NCI-H748 (cell line): ENCODE measurements around the gene ANKRD34A.

Experiments used
- DNase-seq: peaks from one replicate; lab custom pipeline; 2025; ENCODE audit not compliant: unreplicated experiment; lab: John Stamatoyannopoulos, UW

Gene ANKRD34A

DNA sequence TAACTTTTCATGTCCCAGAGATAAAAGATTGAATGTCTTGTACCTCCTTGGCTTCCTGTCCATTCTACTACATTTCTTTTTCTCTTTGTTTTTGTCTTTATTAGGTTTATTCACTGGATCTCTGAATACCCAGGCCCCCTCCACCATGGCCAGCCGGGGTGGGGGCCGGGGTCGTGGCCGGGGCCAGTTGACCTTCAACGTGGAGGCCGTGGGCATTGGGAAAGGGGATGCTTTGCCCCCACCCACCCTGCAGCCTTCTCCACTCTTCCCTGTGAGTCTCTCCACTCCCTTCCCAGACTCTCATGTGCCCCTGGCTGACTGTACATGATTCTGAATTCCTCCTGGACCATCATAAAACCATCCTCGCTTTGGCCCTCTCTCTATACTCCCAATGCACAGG is 10.3 kb upstream of the ANKRD34A start:
- DNase-seq, result no peak

- DNase-seq, result no peak
These were observed 8.2 kb upstream of the ANKRD34A start for GRCh38 chr1:145972580-145972979.

GRCh38 chr1:145967288-145967687 is 2.9 kb upstream of the ANKRD34A start:
- no peak for DNase-seq

DNA sequence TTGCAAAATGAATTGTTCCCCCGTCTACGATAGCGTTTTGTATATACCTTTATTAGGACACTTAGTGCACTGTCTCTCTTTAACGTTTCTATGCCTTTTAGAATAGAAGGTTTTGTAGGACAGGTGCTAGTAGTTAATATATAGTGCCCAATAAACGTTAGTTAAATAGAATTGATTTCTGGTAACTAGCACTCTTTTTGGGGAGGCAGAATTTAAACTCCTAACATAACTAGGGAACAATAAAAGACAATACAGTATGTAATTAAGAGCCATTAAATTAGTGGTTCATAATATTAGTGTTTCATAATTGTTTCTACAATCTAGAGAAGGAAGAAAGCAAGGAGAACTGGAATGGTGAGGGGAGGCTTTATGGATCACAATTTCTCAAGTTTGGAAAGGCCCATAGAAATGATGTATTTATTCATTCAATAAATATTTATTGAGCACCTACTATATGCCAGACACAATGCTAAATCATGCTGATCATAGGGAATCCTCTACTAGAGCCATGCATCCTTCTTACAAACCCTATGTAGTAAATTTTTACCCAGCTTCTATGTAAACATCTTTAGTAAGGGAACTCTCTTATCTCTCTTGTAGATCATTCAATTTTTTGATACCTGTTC is 857 bp upstream of the ANKRD34A start:
- DNase-seq, result no peak

- peak; percentile 70 for DNase-seq
These were observed 933 bp downstream of the ANKRD34A start for GRCh38 chr1:145963265-145964019.

DNA sequence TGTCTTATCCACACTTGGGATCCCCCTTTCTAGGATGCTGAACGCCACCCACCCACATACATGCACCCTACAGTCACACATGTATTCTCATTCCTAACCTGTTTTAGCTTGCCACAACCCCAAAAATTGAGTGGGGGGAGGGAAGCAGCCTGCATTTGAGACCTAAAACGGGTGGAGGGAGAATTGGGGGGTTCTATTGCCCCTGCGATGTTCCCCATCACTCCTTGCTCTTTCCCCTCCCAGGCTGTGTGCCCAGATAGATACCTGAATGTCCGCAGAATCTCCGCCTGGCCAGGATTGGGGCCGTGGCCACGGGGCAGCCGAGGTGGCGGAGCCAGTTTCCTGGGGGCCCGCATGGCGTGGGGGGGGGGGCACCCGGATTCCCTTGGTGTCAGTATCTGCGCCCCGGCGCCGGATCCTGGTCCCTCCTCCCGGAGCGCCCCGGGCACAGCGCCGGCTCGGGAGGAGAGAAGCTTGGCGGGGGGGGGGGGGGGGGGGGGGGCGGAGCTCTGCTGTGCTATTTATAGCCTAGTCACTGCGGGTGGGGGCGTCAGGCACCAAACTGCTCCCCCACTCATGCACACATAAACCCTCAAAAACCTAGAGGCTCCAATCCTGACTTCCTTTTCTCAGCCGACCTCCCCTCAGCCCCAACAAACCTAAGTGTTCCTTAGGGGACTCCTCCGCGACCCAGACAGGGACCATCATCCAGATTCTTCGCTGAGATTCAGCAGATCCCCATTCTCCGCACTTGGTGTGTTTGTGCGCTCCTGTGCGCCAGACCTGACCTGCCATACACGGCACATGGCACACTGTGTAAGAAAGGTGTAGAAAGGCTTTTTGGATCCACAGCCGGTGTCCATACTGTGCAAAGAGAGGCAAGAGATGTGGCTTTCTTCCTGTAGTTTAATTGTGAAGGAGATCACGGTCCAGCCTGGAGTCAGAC is 1.9 kb downstream of the ANKRD34A start:
- DNase-seq, result peak; percentile 47

GRCh38 chr1:145961425-145962156 is 2.8 kb downstream of the ANKRD34A start:
- DNase-seq, result peak; percentile 53

DNA sequence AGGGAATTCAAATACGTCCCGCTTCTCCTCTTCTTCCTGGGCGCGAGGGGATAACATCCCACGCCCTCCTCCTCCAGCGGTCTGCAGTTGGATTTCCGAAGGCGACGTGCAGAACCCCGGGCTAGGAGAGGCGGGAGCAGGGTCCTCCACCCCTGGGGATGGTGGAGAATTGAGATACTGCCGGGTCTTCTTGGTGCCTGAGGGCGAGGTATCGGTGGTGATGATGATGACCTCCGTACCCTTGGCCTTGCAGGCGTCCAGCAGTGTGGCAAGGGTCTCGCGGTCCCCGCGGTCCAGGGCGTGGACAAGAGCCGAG is 3.3 kb downstream of the ANKRD34A start:
- peak; percentile 36 for DNase-seq

DNA sequence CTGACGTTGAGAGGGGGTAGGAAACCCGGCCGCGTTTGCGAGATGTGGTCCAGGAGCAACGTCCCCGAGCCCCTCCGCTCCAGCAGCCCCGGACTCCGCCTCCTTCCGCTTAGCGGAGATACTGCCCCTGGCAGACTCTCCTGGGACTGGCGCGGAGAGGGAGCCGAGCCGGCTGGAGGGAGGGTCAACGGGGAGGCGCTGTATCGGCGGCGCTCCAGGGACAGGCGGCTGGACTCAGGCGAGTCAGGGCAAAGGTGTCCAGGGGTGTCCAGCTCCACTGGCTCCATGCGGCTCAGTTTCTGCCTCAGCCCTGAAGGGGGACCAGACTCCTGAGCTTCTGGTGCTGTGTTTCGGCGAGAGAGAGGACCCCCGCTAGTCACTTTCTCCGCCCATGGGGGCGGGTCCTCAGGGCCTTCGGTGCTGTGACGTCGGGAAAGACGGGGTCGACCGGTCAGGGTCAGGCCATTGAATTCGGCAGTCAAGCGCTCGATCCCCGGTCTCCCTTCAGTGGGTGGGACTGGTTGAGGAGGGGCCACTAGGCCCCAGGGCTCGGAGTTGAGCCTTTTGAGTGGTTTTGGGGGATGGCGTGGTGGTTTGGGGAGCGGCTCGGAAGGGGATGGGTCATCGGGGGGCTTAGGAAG is 3.8 kb downstream of the ANKRD34A start:
- DNase-seq, result peak; percentile 83

GRCh38 chr1:145959957-145960467 is 4.4 kb downstream of the ANKRD34A start:
- DNase-seq, result peak; percentile 34

DNA sequence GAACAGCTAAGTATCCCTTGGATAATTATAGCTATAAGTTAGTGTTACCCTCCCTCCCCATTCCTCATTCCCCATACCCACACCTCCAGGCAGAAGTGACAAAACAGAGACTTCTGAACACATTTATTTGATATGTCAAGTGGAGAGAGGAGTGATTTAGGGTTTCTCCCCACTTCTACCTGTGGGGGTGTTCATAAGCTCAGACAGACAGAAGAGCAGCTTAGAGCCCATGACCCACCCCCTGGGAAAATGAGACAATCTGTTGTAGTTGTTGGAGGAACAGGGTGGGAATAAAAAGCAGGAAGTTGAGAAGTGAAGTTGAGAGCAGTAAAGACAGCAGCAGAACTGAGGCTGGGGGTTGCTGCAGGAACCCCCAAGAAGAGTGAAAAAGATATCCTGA is 5.0 kb downstream of the ANKRD34A start:
- no peak for DNase-seq

DNA sequence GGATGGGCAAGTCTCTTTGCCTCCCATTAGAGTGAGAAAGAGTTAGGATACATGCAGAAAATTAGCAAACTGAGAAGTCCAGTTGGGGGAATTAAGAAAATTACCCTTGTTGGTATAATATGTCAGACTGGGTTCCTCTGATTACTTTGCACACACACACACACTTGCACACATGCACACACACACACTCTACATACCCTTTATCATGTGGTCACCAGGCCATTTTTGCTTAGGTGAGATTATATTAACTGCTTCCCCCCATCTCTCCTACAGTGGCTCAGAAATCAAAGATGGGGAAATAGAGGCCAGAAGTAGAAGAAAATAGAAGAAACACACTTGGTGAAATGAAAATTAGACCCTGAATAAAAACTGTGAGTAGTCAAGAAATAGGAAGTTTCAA is 5.6 kb downstream of the ANKRD34A start:
- no peak for DNase-seq

- DNase-seq, result peak; percentile 97
These were observed 6.7 kb downstream of the ANKRD34A start, which contains the start of gene LIX1L for GRCh38 chr1:145957443-145958319. TSS of gene LIX1L (minus strand) at chr1:145958017. CDS start at chr1:145957927, 90 bp downstream.

DNA sequence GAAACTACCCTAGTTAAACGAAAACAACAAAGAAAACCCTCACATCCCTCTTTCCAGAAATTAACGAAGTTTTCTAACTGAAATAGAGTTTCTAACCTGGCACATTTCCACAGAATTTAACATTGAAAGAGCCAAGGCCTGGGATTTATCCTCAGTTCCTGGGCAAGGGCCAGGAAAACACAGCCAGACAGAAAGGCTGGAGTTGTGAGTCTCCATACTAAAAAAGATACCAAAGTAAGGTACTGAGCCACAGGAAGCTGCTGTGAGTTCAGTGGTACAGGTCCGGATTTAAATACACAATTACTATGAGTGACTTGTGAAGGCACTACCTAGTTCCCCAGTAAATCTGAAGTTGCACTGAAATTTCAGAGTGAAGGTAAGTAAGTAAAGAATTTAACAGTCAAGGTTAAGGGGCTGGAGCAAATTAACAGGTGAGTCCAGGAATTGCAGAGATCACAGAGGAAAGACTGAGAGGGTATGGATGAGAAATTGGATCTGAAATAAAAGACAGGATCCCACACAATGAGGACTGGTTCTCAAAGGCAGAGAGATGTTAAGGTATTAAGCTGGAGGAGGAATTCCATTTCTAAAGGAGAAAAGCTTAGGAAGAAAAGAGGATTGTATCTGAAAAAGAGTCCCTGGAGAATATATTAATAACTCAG is 7.5 kb downstream of the ANKRD34A start:
- no peak for DNase-seq

- no peak for DNase-seq
These were observed 8.0 kb downstream of the ANKRD34A start for GRCh38 chr1:145956361-145956760.

DNA sequence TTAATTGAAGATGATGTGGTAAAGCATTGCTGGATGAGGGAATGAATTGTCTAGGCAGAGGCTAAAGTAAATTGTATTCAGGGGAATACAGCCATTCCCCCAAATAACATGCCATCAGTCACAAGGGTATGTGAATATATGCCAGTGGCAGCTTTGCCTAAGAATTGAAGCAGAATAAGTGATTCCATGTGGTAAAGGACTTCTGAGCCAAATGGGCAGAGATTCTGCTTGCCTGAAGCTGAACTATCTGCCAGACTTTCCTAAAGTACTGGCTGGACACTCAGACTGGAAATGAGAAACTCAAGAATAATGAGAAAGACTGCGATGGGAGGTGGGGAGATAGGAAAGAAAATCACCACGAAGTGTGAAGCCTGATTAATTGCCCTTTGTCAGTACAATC is 8.9 kb downstream of the ANKRD34A start:
- DNase-seq, result no peak

- no peak for DNase-seq
These were observed 10.5 kb downstream of the ANKRD34A start for GRCh38 chr1:145953861-145954260.

GRCh38 chr1:145952903-145953302 is 11.5 kb downstream of the ANKRD34A start:
- no peak for DNase-seq

DNA sequence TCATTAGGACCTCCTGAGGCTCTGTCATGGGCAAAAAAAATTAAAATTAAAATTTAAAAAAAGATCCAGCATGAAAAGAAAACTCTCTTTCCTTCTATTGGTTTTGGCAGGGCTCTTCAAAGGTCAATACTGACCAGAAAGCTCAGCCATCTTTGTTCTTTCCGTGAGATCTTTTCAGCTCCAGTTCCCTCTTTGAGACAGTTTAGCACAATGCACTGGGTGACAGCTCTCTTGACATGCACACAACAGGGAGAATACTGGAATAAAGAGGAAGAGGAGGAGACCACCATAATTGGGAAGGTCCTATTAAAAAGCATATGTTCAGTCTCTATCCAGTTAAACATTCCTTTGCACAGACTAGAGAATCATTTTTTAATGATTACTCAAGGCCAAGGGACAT is 12.8 kb downstream of the ANKRD34A start:
- no peak for DNase-seq
